Middle frontal gyrus (tissue), 1 donor: ENCODE measurements around the gene P2RX2.

Experiments
- DNase-seq: peaks from one replicate; pipeline ENCODE4 v3.0.0-alpha.2; 2015; ENCODE audit warnings: low spot score; ENCODE audit errors: extremely low spot score

The P2RX2 gene

GRCh38 chr12:132618683-132619043 lies at the start of gene P2RX2:
Gene P2RX2 (plus strand): TSS chr12:132618776. CDS start chr12:132618817, 41 bp downstream.
- no peak for DNase-seq

DNA sequence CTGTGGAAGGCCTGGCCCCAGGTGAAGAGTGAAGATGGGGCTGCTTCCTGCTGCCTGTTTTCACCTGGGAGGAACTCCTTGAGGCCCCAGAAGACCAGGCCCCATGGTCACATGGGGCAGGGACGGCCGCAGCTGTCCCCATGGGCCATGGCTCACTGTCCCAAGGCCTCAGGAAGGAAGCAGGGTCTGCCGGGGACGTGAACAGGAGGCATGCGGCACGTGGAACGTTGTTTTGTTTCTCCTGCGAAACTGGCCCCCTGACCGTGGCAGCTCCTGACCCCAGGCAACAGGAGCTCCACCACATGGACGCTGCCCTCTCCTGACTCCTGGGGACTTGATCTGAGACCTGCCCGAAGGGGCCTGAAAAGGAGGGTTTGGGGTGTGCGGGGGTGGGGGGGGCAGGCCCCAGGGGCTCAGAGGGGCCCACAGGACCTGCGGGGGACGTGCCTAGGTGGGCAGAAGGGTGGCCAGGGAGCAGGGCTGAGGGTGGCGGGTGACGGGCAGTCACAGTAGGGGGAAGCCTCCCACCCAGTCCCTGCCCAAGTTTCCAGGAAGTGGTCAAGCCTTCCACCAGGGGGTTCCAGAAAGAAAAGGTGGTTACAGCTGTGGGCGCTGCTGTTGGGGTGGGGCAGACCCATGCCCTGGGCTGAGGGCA lies 49.6 kb upstream of the P2RX2 start:
- DNase-seq = no peak

DNA sequence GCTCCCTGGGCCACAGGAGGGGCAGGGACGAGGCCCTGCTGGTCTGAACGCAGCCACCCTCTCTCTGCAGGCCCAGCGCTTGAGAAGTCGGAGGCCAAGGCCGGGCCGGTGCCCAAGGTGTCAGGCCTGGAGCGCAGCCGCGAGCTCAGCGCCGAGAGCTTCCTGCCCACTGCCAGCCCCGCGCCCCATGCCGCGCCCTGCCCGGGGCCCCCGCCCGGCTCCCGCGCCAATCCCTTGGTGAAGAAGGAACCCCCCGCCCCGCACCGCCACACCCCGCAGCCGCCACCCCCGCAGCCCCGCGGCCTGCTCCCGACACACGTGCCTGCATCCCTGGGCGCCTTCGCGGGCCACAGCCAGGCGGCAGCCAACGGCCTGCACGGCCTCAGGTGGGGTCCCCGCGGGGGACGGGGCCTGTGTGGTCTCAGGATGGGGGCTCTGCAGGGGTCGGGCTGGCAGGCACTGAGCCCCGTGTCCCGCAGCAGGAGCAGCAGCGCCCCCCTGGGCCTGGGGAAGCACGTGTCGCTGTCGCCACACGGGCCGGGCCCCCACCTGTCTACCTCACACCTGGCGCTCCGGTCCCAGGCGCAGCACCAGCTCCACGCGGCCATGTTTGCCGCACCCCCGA lies 48.6 kb upstream of the P2RX2 start:
- no peak for DNase-seq

DNA sequence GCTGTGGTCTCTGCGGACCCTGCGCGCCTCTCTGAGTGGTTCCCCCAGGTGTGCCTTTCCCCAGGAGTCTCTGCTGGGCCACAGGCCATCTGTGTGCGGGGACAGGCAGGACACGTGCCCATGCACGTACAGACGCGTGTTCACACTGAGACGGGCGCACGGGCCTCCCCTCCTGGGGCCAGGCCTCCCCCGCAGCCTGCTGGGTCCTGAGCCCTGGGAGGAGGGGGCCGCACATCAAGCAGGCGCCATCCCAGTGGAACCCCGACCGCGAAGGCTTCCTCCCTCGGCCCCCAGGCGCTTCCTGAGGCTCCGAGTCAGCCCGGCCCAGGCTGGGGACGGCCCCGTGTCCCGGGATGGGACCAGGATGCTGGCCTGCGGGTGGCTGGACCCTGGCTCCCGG lies 47.9 kb upstream of the P2RX2 start:
- no peak for DNase-seq

DNA sequence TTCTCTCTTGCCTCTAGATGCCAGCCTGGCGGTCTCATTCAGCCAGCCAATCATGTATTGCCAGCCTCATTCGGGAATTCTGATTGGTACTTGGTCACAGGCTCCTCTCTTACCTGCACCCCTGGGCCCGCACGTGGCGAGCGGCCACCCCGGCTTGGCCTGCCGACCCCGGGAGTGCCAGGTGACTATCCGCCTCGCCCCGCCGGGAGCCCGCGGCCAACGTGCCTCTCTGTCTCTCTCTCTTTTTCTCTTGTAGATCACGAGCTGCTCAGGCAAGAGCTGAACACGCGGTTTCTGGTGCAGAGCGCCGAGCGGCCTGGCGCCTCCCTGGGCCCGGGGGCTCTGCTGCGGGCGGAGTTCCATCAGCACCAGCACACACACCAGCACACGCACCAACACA lies 47.5 kb upstream of the P2RX2 start:
- DNase-seq = no peak

- DNase-seq = no peak
Observed at GRCh38 chr12:132571598-132571997, 47.0 kb upstream of the P2RX2 start.

DNA sequence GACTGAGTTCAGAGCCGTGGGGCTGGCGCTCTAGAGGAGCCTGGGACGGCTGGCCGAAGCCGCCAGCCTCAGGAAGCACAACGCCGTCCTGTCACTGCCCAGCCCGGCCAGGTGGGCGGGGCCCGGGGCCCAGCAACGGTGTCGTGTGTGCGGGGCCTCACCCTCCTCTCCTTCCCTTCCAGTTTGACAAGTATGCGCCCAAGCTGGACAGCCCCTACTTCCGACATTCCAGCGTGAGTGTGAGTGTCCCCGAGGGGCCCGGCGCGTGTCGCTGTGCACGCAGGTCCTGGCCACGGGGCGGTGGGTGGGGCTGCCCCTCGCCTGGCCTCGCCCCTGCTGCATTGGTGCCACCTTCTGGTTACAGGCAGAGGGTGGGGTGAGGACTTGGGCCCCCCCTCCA lies 46.5 kb upstream of the P2RX2 start:
- no peak for DNase-seq

DNA sequence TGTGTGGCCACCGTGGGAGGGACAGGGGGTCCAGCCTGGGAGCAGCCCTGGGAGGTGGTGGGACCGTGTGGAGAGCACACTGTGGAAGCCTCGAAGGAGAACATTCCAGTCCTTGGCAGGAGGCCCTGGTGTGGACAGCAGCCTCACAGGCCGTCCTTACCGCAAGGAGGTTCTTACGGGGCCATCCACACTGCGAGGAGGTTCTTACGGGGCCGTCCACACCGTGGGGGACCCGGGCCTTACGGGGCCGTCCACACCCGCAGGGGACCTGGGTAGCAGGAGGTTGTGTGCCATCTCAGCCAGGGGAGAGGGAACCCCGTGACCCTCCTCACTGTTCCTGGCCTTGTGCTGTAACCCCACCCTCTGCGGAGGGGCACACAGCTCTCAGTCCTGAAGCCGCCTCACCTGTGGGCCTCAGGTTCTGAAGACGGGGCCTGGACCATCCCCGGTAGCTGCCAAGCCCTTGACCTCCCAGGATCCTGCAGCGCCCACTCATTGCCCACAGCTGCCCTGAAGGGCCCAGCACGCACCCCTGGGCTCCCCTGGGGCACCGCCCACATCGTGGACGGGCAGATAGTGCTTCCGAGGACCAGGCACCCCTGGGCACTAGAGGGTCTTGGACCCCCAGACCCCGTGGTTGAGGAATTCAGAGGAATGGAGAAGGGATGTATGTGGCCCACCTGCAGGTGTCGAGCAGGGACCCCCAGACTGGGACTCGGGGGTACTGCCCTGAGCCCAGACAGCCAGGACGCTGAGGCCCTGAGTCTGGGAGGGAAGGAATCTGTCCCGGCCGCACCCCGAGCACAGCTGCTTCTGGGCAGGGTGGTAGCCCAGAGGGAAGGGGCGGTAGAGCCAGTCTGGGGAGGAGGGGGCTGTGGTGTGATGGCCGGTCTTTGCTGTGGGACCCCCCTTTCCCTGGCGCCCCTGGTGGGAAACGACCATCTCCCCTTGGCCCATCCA lies 45.5 kb upstream of the P2RX2 start:
- no peak for DNase-seq

GRCh38 chr12:132574271-132574996 lies 44.1 kb upstream of the P2RX2 start:
- DNase-seq = no peak

DNA sequence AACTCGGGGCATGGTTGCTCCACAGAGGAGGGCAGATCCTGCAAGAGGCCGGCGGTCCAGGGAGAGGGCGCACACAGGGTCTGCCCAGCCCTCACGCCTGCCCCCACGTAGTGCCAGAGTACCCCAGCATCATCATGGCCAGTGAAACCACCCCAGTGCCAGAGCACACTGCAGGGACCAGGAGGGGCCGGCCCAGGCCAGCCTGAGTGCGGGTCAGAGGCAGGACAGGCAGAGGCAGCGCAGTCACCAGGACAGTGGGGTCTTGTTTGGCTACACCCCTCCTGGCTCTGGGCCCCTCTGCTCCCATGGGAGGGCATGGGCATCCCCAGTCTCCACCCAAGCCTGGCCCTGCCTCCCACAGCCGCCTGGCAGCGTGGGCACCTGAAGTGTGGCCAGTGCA lies 42.9 kb upstream of the P2RX2 start:
- no peak for DNase-seq

DNA sequence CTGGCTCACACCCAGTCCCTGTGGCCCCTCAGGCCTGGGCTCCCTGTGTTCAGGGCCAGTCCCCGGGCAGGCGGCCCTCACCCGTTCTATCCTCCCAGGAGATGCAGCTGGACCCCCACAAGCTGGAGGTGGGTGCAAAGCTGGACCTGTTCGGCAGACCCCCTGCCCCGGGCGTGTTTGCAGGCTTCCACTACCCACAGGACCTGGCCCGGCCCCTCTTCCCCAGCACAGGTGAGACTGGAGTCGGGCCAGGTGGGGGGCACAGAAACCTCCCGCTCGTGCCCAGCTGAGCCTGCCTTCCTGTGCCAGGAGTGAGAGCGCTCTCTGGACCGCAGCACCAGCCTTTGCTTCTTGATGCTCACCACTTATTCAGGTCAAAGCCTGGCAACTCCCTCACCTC lies 41.9 kb upstream of the P2RX2 start:
- DNase-seq = no peak

DNA sequence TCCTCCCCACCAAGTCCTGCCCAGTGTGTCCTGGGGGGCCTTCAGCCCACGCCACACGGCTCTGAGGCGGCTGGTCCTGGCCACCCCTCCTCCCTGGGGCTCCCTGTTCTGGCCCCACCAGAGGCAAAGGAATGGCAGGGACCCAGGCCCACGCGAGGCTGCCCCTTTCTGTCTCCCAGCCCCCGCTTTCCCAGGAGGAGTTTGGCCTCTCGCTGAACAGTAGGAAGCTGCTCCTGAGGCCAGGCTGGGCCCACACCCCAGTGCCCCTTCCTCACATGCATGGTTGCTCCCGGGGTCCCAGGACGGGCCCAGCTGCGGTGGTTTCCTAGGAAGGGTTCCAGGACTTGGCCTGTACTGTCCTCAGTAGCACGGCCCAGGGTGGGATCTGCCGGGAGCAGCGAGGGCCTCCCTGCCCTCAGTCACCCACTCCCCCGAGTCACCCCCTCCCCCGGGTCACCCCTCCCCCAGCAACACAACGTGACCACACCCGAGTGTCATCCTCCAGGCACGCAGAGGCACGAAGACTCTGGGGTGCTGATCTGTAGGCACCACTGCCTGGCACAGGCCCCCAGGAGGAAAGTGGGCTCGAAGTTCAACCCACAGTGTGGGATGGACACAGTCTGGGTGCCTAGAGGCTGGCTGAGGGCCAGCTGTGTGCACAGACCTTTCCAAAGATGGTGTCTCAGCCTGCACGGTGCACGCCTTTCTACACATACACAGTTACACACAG lies 41.2 kb upstream of the P2RX2 start:
- no peak for DNase-seq

- no peak for DNase-seq
Observed at GRCh38 chr12:132578118-132578517, 40.5 kb upstream of the P2RX2 start.

DNA sequence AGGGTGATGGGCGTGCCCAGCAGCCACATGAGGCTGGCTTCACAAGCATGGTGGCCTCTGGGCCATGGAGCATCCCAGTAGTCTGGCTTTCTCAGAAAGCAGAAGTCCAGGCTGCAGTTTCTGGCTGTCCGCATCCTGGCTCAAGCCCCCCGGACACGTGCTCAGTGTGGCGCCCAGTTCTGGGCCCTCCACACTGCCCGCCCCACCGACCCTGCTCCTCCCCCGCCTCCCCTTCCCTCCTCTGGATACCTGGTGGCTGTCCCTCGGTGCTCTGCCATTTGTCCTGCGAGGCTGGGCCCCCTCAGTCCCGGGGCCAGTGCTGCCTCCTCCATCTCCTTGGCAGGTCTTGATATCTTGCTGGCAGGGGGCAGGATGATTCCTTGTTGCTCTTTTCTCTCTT lies 39.8 kb upstream of the P2RX2 start:
- DNase-seq = no peak

DNA sequence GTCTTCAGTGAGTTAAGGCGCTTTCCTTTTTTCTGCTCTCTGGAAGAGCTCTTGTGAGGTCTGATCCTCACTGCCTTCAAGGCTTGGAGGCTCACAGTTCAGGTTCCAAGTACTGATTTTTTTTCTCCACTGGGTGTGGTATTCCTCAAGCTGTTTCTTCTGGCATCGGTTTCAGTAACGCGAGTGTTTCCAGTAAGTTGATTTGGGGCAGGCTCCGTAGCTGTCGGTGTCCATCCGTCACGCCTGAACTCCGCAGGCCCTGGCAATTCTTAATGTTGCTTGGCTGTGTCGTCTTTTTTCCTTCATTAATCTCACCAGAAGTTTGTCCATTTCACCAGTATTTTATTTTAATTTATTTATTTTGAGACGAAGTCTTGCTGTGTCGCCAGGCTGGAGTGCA lies 38.8 kb upstream of the P2RX2 start:
- DNase-seq = no peak

GRCh38 chr12:132580701-132581292 lies 37.8 kb upstream of the P2RX2 start:
- DNase-seq = no peak

DNA sequence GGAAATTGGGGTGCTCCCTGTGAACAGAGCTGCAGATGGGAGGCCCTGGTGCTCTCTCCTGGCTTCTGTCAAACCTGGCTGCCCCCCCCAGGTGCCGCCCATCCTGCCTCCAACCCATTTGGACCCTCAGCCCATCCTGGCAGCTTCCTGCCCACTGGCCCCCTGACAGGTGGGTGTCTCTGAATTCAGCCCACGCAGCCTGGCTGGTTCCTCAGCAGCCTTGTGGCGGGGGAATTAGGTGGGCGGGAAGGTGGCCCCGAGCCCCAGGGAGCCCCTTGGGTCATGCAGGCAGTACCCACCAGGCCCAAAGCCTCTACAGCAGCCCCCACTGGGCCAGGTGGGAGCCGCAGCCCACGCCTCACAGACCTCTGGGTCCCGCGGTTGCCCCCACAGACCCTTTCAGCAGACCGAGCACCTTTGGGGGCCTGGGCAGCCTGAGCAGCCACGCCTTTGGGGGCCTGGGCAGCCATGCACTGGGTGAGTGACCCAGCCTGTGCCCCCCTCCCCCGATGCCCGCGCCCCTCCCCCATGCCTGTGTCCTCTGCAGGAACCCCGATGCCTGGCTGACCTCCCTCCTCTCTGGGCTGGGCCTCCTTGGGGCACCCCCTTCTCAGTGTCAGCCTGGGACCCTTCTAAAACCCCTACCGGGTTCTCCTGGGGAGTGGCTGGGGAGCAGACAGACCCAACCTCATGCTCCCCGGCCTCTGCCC lies 37.1 kb upstream of the P2RX2 start:
- DNase-seq = no peak

DNA sequence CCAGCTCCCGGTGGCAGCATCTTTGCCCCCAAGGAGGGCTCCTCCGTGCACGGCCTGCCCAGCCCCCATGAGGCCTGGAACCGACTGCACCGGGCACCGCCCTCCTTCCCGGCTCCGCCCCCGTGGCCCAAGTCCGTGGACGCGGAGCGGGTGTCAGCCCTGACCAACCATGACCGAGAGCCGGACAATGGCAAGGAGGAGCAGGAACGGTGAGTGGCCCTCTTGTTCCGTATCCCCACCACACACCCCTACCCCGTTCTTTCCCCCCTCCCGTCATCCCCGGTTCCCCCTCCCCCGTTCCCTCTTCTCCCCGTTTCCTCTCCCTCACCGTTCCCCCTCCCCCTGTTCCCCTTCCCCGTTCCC lies 36.5 kb upstream of the P2RX2 start:
- no peak for DNase-seq

DNA sequence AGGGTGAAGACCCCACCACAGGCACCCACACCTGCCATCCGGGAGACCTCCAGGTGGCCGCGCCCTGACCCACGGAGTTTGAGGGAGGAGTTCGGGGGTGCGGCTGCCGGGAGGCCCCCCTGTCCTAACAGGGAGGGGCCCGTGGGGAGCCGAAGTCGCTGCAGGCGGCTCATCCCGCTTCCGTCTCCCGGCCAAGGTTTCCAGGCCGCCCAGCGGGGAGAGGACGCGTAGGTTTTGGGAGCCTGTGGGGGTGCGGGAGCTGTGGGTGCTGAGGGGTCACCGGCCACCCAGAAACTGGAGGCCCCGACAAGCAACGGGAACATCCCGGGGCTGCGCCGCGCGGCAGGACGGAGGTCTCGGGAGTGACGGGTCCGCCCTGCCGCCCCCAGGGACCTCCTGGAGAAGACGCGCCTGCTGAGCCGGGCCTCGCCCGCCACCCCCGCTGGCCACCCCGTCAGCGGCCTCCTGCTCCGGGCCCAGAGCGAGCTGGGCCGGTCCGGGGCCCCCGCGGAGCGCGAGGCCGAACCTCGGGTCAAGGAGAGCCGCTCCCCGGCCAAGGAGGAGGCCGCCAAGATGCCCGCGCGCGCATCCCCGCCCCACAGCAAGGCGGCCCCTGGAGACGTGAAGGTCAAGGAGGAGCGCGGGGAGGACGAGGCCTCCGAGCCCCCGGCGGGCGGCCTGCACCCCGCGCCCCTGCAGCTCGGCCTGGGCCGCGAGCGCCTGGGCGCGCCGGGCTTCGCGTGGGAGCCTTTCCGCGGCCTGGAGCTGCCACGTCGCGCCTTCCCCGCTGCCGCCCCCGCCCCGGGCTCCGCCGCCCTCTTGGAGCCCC lies 35.8 kb upstream of the P2RX2 start:
- no peak for DNase-seq
